GM18868 (cell line): ENCODE results near the gene TCEAL6.
A peak's percentile ranks its signal among the peaks of the same experiment; 100 is the strongest.
"Not testable (repeated sequence)": the region's sequence is repeated elsewhere in the genome, so short reads cannot be mapped to it uniquely, and the experiment has no call there.

Experiments
- ATAC-seq: cut with Tn5 transposase; IDR thresholded peaks from one replicate; pipeline ENCODE4 v1.9.1; 2021; ENCODE audit warnings: mild to moderate bottlenecking, moderate library complexity; ENCODE audit not compliant: unreplicated experiment

The TCEAL6 gene

GRCh38 chrX:102142274-102142673, at the start of gene TCEAL6:
TCEAL6 (minus strand) TSS chrX:102142481.
- ATAC-seq: not testable (repeated sequence)

- no peak for ATAC-seq
Measured at GRCh38 chrX:102185967-102186720, 43.9 kb upstream of the TCEAL6 start.

- peak; percentile 94 for ATAC-seq
Measured at GRCh38 chrX:102155806-102156179, 13.5 kb upstream of the TCEAL6 start, which contains the start of gene BEX5. BEX5 (minus strand) TSS chrX:102155977; CDS start chrX:102154265, 1,712 bp downstream.

GRCh38 chrX:102154900-102155805, 12.9 kb upstream of the TCEAL6 start:
- ATAC-seq: peak; percentile 43

GRCh38 chrX:102154218-102154860, 12.1 kb upstream of the TCEAL6 start:
- no peak for ATAC-seq

- not testable (repeated sequence) for ATAC-seq
Measured at GRCh38 chrX:102141631-102142030, 650 bp downstream of the TCEAL6 start.

GRCh38 chrX:102140876-102141275, 1.4 kb downstream of the TCEAL6 start:
- ATAC-seq: not testable (repeated sequence)

- ATAC-seq: no peak
Measured at GRCh38 chrX:102138064-102138463, 4.2 kb downstream of the TCEAL6 start.

GRCh38 chrX:102129473-102129872, 12.8 kb downstream of the TCEAL6 start:
- ATAC-seq: no peak

- no peak for ATAC-seq
Measured at GRCh38 chrX:102126863-102127262, 15.4 kb downstream of the TCEAL6 start.

- not testable (repeated sequence) for ATAC-seq
Measured at GRCh38 chrX:102126080-102126818, 16.0 kb downstream of the TCEAL6 start.

GRCh38 chrX:102125436-102125835, 16.8 kb downstream of the TCEAL6 start, which contains the start of gene TCEAL2:
TCEAL2 (plus strand) TSS chrX:102125679; CDS start chrX:102126831, 1,152 bp downstream.
- peak; percentile 56 for ATAC-seq

- ATAC-seq: not testable (repeated sequence)
Measured at GRCh38 chrX:102125014-102125413, 17.3 kb downstream of the TCEAL6 start.

- ATAC-seq: no peak
Measured at GRCh38 chrX:102115748-102116147, 26.5 kb downstream of the TCEAL6 start.

GRCh38 chrX:102113367-102113766, 28.9 kb downstream of the TCEAL6 start:
- ATAC-seq: no peak
